Stimulated activated CD8-positive, alpha-beta memory T cell treated with anti-CD3 and anti-CD28 coated beads, Interleukin-15, amount 100 ng/mL, for 48 hours (primary cell): Measurements from ENCODE around the gene S100A12.

Experiments
- DNase-seq, 2 donors: peaks; one replicate each; pipeline ENCODE4 v3.0.0-alpha.2; 2020; ENCODE audit warnings: low read depth in 2 of 2

S100A12 gene

DNA sequence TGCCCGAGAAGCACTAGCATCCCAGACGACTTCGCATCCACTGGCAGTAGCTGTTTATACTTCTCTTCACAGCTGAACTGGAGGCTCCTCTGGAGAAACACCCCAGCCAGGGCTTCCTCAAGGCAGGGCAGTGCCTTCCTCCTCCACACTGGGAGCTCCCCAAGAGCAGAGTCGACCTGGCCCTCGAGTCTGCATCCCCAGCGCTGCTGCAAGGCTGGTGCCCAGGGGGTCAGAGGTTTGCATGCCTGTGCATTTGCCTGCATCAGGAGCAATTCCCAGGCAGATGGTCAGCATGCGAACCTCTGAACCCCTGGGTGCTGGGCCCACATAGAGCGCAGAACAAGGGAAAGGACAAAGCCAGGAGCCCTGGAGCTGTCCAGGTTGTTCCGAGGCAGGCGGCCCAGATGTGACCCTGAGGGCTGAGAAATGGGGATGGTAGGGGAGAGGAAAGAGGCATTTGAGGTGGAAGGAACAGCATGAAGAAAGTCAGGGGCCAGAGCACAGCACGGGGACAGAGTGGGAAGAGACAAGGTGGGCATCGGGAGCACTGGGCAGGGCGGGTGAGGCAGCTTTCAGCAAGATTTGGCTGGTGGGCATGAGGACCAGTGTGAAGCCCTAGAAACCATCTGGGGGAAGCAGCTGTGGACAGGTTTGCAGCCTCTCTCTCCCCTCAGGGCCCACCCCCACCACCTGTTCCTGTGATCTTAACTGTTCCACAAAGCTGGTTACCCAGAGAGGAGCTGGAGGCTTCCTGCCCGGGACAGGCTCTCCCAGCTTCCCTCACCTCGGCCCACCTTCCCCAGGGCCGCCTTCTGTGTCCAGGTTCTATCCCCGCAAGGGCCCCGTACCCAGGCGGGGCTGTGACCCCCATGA lies 21.9 kb upstream of the S100A12 start:
- no peak for DNase-seq

DNA sequence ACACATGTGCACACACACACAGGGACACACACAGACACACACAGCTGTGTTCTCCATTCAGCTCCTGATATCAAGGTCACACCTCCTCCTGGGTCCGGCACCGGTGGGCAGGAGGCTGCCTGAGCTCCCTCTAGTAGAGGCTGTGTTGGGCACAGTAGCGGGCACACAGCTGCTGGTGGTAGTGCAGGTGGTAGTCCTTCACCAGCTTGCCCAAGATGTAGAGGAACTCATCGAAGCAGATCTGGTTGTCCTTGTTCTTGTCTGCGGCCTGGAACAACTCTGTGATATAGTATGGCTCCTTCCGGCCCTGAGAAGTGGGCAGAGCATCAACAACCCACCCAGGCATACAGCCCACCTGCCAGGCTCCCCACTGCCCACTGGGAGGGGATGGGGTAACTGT lies 21.0 kb upstream of the S100A12 start:
- DNase-seq = no peak

DNA sequence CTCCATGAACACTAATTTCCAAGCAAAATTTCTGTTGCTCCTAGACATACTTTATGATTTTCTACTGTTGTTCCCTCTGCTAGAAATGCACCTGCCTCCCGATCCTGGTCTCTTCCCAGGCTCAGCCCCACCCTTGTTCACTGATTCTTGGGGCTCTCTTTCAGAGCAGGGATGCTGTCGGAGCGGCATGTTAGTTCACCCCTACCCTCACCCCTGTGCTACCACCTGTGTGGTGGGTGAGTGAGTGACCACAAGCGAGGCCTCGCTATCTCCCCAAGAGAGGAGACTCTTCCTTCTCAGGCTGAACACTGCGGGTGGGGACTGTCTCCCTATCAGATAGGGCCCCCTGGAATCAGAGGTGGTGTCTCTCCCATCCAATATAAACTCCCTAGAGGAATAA lies 20.4 kb upstream of the S100A12 start:
- DNase-seq = no peak

DNA sequence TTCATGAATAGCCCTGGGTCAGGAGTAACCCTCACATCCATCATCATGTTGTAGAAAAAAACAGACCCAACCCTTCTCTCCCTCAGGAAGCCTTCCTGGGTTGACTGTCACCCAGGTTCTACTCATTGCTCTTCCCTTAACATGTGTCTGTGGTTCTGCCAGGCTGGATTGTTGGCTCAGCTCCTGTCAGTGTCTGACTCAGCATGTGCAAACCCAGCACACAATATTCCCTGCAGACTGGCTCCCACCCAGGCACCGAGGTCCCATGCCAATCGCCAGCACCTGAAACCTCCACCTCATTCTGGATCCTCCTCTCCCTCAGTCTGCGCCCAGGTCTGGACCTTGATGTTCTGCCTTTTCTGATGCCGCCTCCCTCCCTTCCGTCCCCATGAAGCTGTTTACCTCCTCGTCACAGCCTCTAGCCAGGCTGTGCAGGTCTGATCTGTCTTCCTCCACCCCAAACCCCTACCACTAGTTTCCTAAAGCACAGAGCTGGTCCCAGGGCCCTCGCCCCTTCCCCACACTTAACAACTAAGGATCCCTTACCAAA lies 19.8 kb upstream of the S100A12 start:
- no peak for DNase-seq

DNA sequence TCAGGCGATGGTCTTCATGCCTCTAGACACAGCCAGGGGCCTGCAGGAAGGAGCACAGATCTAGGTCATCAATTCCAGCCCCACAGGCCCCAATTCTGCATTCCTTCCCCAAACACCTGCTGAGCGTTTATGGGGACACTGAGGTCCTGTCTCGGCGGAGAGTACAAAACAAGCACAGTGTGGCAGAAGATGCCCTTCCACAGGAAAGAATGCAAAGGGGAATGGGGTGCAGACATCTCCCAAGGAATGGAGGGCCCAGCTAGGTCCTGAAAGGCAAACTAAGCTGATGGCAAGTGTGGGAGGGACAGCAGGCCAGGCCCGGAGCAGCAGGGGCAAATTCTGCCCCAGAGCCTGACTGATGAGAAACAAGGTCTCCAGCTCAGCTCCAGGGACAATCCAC lies 19.0 kb upstream of the S100A12 start:
- DNase-seq = no peak

DNA sequence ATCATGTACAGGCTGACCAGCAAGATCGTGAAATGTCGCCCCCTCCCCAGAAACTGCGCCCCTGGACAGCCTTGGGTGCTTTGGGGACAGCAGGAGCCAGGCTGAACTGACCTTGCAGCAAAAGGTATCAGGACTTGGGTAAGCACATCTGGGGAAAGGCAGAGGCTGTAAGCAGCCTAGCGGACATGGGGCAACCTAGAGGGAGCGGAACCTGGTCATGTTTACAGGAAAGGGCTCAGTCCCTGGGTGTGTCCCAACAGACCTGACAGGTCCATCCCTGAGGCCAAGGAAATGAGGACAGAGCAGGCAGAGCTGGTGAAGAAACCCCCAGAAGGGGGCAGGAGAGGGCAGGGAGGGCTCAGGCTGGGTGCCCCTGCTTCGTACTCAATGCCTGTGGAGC lies 18.5 kb upstream of the S100A12 start:
- DNase-seq = no peak

DNA sequence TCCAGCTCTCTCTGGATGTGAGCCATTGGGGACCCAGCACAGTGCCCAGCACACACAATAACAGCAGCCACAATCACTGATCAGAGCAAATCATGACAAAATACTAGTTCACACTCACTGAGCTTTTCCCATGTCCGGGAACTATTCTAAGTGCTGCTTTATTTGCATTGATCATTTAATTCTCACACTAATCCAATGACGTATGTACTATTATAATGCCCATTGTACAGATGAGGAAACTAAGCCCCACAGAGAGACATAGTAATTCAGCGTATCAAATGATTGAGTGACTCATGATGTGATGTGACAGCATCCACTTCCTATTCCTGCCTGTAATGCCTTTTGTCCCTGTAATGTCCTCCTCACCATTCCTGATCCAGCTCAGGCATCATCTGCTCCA lies 17.4 kb upstream of the S100A12 start:
- no peak for DNase-seq

DNA sequence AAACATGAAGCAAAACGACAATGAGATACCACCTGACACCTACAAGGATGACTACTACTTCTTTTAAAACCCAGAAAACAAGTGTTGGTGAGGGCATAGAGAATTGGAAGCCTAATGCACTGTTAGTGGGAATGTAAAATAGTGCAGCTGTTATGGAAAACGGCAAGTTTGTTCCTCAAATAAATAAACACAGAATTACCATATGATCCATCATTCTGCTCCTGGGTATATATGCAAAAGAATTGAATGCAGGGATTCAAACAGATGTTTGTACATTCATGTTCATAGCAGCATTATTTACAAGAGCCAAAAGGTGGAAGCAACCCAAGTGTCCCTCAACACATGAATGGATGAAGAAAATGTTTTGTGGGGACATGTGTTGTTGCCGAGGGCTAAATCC lies 16.8 kb upstream of the S100A12 start:
- DNase-seq = no peak

DNA sequence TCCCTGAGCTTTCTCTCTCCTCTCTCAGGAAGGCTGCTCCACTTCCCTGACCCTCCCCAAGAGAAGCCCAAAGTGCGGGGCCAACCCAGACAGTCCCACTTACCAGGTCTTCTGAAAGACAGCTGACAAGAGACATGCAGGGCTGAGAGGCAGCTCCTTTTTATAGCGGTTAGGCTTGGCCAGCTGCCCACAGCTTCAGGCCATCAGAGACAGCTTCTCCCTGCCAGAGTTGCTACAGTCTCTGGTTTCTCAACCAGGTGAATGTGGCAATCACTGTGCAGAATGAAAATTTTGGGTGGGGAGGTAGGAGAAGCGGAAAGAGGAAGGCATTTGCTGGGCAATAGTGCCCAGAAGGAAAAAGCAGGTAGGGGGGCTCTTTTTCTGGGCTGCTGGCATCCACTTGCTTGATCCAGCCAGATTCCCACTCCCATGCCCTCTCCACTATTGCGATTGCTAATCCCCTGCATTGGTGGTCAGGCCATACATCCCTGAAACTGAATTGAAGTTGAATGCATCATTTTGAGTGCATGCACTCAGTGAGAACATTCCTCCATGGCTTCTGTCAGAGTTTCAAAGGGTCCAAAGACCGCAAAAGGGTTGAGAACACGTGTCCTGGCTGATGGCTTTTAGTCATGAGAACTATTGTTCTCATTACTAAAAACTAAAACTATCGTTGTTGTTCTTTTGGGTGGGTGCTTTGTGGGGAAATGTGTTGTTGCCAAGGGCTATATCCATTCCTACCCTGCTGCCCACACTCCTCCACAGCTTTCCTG lies 15.7 kb upstream of the S100A12 start, which contains the start of gene S100A8:
Gene S100A8, minus strand, starts transcription at position 136 of the 773 bp plus-strand sequence. CDS start 538 bp downstream, outside the sequence.
- no peak for DNase-seq

DNA sequence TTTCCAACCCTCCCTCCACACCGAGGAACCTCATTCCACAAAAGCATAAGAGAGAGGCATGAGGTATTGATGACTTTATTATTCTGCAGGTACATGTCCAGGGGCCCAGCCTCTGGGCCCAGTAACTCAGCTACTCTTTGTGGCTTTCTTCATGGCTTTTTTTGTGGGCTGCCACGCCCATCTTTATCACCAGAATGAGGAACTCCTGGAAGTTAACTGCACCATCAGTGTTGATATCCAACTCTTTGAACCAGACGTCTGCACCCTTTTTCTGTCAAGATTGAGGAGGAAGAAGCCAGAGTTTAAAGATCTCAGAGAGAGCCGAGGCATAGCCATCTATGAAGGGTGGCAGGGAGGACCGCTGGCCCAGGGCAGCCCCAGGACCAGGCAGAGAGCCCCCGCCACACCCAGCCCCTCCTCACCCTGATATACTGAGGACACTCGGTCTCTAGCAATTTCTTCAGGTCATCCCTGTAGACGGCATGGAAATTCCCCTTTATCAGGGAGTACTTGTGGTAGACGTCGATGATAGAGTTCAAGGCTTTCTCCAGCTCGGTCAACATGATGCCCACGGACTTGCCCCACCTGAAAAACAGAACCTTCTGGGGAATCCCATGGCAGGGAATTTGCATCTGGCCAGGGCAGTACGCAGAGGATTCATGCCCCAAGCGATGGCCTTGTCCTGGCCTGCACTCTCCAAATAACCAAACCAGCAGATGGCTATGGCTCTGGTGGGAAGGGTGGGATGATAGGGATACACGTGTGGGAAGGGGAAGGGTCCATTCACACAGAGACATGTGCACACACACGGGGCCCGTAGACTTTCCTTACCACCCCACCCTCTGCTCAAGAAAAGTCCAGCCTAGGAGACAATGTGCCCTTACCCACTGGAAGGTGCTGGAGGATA lies 14.8 kb upstream of the S100A12 start:
- DNase-seq = no peak

DNA sequence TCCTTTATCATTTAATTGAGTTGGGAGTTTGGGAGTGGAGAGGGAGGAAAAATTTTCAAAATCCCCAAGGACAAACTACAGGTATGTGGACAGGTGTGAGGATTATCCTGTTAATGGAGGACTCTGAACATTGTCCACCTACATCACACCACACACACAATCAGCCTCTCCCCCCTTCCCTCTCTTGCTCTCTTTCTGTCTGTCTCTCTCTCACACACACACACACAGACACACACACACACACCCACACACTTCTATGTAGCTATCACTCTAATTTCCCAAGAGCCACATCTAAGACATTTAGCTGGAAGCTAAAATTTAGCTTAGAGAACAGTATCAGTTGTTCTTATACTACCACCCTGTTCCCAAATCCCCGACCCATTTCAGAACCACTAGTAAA lies 14.0 kb upstream of the S100A12 start:
- no peak for DNase-seq

DNA sequence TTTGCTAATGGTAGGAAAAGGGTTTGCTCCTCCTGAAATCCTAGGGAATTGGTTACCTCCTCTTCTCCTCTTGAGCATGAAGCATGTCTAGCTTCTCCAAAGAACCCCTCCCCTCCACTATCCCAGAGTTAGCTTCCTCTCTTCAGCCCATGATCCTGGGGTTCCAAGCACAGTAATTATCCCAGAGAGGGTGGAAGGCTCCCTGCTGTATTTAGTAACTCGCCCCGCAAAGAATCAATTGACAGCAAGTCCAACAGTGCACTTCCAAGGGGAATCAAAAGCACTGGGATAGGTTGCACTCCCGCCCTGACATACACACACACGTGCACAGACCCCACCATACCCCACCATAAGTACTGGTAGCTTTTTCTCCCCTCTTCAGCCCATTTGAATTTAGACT lies 12.4 kb upstream of the S100A12 start:
- DNase-seq = no peak

DNA sequence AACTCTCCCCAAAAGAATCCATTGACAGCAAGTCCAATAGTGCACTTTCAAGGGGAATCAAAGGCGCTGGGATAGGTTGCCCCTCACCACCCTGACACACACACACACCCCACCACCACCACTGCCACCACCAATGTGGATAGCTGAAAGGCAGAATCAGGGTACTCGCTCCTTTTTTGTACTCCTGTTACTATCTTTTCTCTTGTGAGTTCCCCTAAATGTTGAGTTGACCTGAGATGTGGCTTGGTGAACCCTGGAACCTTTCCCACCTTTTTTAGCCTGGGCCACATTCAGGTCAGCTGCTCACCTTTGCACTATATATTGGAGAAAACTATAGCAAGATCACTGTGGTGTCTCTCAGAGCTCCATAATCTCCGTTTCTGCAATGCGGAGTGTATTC lies 11.6 kb upstream of the S100A12 start:
- DNase-seq = no peak

DNA sequence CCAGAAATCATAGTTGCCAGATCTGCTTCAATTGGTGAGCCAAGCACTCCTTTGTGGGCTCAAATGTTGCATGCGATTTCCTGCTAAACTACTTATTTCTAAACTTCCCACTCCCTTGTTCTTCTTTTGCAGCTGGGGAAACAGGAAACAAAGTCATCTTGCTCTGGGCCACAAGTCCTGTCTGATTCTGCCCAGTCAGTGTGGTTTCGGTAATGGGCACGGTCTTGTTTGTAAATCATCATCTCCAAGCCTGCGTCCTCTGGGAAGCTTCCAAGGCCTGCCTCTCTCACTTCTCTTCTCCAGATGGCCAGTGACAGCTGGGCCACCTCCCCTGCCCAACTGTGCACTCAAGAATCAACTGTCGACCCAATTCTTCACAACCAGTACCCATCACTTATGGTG lies 11.1 kb upstream of the S100A12 start:
- DNase-seq = no peak

DNA sequence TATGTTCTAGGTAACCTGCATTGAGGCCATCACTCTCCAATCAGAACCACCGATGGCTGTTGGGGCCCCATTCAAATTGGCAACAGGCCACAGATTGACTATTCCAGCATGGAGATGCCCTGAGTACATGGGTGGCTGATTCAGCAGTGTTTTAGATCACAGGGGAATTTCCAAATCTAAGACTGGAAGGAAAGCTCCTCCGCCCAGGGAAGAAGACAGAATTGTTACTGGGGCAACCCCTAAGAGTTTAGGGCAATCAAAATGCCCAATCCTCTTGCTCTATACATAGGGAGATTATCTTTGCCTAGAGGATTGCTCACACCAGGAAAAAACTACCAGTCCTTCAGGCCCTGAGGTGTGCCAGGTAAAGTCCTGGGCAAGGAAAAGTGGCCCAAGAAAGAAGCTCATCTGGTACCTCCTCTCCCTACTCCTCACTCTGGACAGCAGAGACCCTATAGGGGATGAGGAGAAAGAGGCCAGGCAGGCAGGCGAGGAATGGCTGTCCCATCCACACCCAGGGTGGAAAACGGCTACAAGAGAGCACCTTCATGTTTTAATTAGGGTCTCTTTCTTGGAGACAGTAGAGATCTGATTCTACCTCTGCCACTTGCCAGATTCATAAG lies 9.6 kb upstream of the S100A12 start:
- no peak for DNase-seq

DNA sequence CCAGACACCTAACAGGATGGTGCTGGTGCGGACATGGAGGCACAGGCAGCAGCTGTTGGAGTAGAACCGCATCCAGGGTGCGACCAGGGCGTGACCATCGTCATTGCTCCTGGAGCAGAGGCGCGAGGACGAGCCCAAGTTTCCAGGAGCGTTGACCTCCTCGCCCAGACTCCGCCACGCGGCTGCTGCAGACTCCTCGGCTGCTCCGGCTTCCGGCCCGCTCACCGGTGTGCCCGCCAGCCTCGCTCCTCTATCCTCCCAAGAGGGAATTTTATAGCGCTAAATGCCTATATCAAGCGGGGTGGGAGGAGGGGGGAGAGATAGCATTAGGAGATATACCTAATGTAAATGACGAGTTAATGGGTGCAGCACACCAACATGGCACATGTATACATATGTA lies 5.3 kb upstream of the S100A12 start:
- DNase-seq = no peak

DNA sequence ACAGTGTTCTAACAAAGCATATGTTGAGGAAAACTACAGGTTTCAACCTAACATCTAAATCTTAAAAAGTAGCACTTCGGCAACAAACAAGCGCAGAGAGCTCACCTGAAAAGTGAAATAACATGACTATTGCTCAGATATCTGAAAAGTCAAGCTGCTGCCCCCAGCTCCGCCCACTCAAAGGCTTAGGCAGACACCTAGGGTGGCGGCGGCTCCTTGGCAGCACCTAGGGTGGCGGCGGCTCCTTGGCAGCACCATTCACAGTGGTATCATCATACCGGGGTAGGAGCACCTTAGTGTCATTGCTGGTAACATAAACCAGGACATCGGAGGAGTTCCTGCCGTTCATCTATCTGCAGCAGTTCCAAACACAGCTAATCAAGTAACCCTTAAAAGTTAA lies 4.2 kb upstream of the S100A12 start:
- DNase-seq = no peak

DNA sequence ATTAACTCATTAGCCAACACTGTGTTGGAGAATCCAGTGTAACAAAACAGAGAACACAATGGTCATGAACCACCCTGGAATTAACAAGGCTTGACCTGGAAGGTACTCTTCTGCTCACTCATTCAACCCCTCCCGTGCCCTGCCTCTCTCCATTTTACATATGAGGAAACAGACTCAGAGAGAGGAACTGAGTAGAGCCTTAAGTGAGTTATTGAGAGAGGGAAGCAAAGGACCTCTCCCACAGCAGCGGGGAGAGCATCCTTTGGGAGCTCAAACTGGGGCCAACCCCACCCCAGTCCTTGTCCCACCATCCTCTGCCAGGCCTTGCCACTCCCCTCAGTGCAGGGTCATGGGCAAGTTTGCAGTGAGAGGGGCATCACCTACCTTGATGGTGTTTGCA lies 1.4 kb downstream of the S100A12 start:
- DNase-seq = no peak

DNA sequence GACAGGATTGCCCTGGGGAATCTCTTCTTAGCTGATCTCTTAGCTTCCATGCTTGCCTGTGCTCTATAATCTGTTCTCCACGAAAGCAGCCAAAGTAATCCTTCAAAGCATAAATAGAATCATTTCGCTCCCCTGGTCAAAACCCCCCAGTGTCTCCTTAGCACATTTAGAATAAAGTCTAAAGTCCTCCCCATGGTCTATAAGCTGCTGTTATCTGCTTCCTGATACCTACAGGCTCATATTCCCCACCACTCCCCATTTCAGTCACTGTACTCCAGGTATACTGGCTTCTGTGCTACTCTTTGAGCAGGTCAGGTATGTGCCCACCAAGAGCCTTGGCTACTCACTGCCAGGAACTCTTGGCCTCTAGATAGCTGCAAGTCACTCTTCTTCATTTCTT lies 2.9 kb downstream of the S100A12 start:
- DNase-seq = no peak

DNA sequence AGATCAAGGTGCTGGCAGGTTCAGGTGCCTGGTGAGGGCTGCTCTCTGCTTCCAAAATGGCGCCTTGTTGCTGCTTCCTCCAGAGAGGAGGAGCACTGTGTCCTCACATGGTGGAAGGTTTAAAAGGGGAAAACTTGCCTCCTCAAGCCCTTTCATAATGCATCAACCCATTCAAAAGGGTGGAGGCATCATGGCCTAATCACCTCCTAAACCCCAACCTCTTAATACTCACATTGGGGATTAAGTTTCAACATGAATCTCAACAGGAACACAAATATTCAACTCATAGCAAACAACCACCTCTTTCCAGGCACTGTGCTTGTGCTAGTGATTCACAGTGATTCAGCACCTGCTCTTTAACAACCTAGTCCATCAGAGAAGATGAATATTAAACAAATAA lies 4.2 kb downstream of the S100A12 start:
- DNase-seq = no peak

DNA sequence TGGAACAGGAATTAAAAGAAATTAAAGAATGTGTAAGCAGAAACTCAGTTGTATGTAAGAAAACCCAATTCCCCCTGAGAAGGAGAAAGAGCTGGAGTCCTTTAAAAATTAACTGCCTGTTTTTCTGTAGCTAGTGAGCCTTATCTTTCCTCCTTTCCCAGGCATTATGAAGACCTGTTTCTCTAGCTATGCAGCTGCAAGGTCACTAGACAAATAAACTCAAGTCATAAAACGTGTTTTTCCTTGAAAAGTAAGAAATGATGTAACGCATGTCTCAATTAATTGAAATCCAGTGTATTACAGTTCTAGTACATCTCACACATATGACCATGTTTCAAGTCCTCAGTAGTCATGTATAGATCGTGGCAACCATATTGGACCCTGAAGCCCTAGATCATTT lies 5.3 kb downstream of the S100A12 start:
- no peak for DNase-seq
